Parietal lobe (tissue), 1 donor: Measurements from ENCODE around the gene C17orf50. TPM values are rescaled to one million over a fixed set of nuclear protein-coding genes. Genes with fewer than 3 reads are reported as not detected.

Source experiments
- total RNA-seq: library from RNA; depleted of rRNA; stranded (reverse); fragments of >200 nt; gene quantifications from one replicate; pipeline ENCODE4 v1.2.3, GENCODE V29; 2014

Gene C17orf50
- not detected for total RNA-seq

DNA sequence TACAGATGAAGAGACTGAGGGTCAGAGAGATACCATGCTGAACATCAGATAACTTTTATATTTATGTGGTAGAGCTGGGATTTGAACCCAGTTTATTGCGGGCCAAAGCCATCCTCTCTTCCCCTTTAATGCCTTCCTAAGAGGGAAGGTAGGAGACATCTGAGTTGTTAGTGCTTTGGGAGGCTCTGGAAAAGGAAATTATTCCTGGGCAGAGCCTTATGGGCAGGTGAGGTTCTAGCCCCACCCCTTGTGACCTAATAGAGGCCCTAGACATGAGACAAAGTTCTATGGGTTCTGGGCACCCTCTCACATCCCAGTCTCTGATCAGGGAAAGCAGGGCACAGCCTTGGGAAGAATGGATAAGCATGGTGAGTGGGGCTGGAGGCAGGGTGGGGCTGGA is at the start of gene C17orf50:
Gene C17orf50 (plus strand): TSS at position 301 of the 400 bp plus-strand sequence. CDS start 55 bp downstream, at position 356.

DNA sequence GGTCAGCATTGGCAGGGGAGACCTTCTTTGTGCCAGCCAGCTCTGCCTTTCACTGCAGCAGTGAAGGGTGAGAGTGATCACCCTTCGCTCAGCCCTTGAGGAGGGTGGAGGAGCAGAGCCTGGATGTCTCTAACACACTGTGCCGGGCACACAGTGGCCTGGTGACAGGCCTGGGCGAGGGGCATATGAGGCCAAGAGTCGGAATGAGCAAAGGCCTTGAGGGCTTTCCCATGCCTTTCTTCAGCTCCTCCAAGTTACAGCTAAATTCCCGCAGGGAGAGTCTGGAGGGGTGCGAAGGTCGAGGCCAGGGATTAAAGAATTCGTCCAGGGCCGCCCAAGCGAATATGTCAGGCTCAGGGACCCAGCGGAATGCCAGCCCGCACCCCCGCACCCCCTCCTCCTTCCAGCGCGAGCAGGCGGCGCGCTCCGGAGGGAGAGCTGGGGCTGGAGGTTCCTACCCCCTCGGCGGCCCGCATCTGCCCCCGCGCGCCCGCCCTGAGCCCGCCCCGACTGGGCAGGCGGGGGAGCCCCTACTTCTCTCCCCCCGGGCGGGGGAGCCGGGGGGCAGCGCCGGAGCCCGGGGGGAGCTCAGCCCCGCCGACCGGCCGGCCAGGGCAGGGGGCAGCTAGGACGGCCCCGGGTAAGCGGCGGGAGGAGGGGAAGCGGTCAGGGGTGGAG is 29.3 kb upstream of the C17orf50 start, which contains the start of gene RASL10B:
Gene RASL10B (plus strand): TSS at position 401 of the 678 bp plus-strand sequence. CDS start 3,546 bp downstream, outside the sequence.

DNA sequence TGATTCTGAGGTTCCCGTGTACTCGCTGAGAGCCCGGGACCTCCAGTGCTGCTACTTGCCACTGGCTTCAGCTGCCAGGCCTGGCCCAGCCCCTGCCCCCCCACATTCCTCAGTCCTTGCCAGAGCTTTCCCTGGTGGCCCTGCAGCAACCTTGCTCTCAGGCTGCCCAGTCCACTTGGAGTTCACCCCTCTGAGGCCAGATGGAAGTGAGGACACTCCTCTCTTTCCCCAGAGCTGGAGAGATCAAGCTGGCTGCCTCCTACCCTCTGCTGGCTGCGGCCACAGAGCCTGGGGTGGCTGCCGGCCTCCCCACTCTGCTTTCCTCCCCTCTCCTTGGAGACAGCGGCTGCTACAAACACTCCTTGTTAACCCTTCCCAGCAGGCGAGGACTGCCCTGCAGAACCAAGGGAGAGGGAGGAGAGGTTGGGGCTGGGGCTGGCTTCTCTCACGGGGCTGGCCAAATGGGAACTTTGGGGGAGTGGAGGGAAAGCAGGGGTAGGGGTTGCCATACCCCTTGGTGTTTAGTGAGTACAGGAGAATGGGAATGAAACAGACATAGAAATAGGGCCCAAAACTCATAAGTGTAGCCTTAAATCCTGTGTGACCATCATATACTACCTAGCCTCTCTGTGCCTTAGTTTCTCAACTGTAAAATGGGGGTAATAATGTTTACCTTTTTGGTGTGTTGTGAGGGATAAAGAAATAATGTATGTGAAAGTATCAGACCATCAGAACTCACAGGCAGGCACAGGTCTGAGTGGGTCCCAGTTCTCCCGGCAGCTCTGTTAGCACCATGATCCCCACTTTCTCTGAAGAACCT is 7.5 kb upstream of the C17orf50 start, which contains the start of gene GAS2L2:
Gene GAS2L2 (minus strand): TSS at position 295 of the 820 bp plus-strand sequence. CDS start 389 bp downstream, outside the sequence.

DNA sequence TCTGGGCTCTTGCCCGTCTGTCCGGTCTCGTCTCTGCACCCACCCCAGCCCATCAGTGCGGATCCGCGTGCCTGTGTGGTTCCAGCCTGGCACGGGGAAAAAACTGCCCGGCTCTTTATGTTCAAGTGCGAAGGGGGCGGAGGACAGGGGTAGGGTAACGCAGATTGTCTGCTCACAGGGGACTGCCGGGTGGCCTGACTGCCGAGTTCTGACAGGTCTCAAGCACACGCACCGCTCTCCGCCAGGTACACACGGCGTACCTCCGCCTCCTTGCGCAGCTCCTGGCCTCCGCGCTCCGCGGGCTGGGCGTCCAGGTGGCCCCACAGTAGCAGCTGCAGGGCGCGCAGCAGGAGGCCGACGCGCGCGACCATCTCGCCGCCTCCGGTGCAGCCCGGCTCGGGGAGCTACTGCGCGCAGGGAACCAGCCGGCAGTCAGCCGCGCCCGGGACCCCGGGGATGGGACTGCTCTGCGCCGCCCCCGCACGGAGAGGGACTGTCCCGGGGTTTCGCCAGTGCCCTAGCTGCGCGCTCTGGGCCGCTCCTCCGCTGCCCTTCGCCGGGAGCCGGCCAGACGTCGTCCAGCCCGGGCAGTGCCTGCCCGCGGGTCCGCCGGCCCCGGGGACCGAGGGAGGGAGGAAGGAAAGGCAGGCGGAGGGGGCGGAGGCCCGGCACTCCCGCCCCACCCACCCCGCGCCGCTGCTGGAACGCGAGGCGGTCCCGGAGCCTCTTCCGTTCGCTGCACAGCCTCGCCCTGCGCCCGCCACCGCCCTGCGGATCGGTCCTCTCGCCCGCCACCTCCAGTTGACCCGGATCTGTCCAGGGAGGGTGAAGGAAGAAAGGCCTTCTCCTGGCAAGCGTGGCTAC is 34.6 kb downstream of the C17orf50 start, which contains the start of gene MMP28:
Gene MMP28 (minus strand): TSS at position 635 of the 864 bp plus-strand sequence. CDS start 264 bp downstream, at position 371.

DNA sequence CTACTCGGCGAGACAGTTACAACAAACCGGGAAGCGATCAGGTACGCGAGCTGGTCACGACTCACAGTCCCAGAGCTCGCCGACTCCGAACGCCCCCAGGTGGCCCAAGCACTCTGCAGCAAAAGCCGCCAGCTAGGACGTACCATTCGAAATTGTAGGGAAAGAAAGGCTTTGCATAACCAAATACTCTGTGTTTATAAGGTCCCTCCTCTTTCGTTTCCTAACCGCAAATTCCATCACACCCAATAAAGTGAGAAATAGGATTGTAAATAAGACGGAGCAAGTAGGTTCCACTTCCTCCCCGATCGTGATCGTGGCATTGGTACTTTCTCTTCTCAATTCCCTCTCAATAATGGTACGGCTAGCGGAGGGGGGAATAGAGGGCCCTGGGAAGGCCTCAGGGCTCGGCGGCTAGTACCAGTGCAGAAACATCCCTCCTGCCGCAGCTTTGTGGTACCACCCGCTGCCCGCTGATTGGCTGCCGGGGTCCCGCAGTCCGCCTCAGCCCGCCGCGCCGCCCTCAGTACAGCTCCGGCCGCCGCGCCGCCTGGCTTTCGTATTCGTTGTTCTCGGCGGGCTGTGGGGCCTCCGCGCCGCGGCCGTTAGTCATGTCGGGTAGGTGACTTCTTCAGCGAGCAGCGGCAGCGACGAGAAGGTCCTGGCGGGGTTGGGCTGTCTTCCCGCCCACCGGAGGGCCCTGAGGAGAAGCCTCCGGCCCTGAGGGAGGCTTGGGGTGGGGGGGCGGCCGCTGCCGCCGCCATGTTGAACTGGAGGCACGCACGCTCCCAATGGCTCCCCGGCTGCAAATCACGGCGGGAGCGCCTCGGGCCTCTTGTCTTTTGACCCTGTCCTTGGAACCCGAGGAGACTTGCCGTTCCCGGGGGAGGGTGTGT is 48.5 kb downstream of the C17orf50 start, which contains the start of gene TAF15:
Gene TAF15 (plus strand): TSS at position 523 of the 893 bp plus-strand sequence. CDS start 86 bp downstream, at position 609.

Other genes with a start within 250 kb of the C17orf50 start
- not detected for gene SLFN12L, start 223.2 kb upstream of the C17orf50 start, total RNA-seq
- gene SLFN14, start 200.1 kb upstream of the C17orf50 start, total RNA-seq: 0.31 TPM
- 4.7 TPM for gene PEX12, start 182.3 kb upstream of the C17orf50 start, total RNA-seq
- gene AP2B1, start 173.6 kb upstream of the C17orf50 start, total RNA-seq: 190 TPM
- gene RASL10B, start 29.2 kb upstream of the C17orf50 start, total RNA-seq: 6.6 TPM
- gene GAS2L2, start 7.6 kb upstream of the C17orf50 start, total RNA-seq: 0.31 TPM
- 9.7 TPM for gene MMP28, start 34.8 kb downstream of the C17orf50 start, total RNA-seq
- 143 TPM for gene TAF15, start 48.6 kb downstream of the C17orf50 start, total RNA-seq
- not detected for gene HEATR9, start 108.0 kb downstream of the C17orf50 start, total RNA-seq
- not detected for gene CCL5, start 119.5 kb downstream of the C17orf50 start, total RNA-seq
- gene RDM1, start 169.9 kb downstream of the C17orf50 start, total RNA-seq: 0.94 TPM
- not detected for gene LYZL6, start 182.8 kb downstream of the C17orf50 start, total RNA-seq
- gene CCL16, start 220.6 kb downstream of the C17orf50 start, total RNA-seq: not detected
- gene CCL14, start 225.8 kb downstream of the C17orf50 start, total RNA-seq: not detected
- not detected for gene CCL15, start 240.7 kb downstream of the C17orf50 start, total RNA-seq